H54 (cell line): Measurements from ENCODE around the gene FRMD1.

Experiments used
- DNase-seq: peaks from one replicate; pipeline ENCODE4 v3.0.0; 2011; ENCODE audit warnings: low spot score, mixed read lengths; ENCODE audit not compliant: insufficient read length
- FAIRE-seq: peaks from 3 replicates; lab custom pipeline; 2011; peaks lifted over from hg19 to GRCh38; lab: Jason Lieb, UNC
- POLR2A ChIP-seq: IDR thresholded peaks from 2 replicates; pipeline ENCODE4 v1.6.1; 2011; ENCODE audit warnings: low read depth, mild to moderate bottlenecking, low read length

FRMD1 gene

GRCh38 chr6:168055696-168056489 lies 23.1 kb downstream of the FRMD1 start:
- TF ChIP-seq POLR2A: no peak
- no peak for DNase-seq
- no peak for FAIRE-seq

GRCh38 chr6:168054765-168055560 lies 24.0 kb downstream of the FRMD1 start:
- TF ChIP-seq POLR2A: no peak
- no peak for FAIRE-seq
- DNase-seq: no peak

GRCh38 chr6:168053957-168054471 lies 25.0 kb downstream of the FRMD1 start:
- FAIRE-seq (no peak), DNase-seq (no peak)
- no peak for TF ChIP-seq POLR2A

GRCh38 chr6:168053086-168053956 lies 25.7 kb downstream of the FRMD1 start:
- DNase-seq (no peak), FAIRE-seq (no peak)

GRCh38 chr6:168052291-168052891 lies 26.6 kb downstream of the FRMD1 start:
- DNase-seq (no peak), FAIRE-seq (no peak)
- no peak for TF ChIP-seq POLR2A

More at GRCh38 chr6:168053086-168053956, 25.7 kb downstream of the FRMD1 start:
- TF ChIP-seq POLR2A: no peak

- DNase-seq (no peak), FAIRE-seq (no peak)
- no peak for TF ChIP-seq POLR2A
Observed at GRCh38 chr6:168051648-168052047, 27.4 kb downstream of the FRMD1 start.

GRCh38 chr6:168050881-168051586 lies 28.0 kb downstream of the FRMD1 start:
- TF ChIP-seq POLR2A: no peak
- DNase-seq (no peak), FAIRE-seq (no peak)

- DNase-seq: no peak
- TF ChIP-seq POLR2A: no peak
- no peak for FAIRE-seq
Observed at GRCh38 chr6:168050225-168050880, 28.7 kb downstream of the FRMD1 start.

- TF ChIP-seq POLR2A: no peak
- FAIRE-seq (no peak), DNase-seq (no peak)
Observed at GRCh38 chr6:168049706-168050224, 29.2 kb downstream of the FRMD1 start.

- no peak for FAIRE-seq
- TF ChIP-seq POLR2A: no peak
- no peak for DNase-seq
Observed at GRCh38 chr6:168049277-168049676, 29.7 kb downstream of the FRMD1 start.

GRCh38 chr6:168048724-168049025 lies 30.3 kb downstream of the FRMD1 start:
- FAIRE-seq (no peak), DNase-seq (no peak)
- no peak for TF ChIP-seq POLR2A
